ENCODE measurements around the gene HCST. TPM values are rescaled to one million over a fixed set of nuclear protein-coding genes. Genes with fewer than 3 reads are reported as not detected.
A peak's percentile ranks its signal among the peaks of the same experiment; 100 is the strongest.

HCST gene
- total RNA-seq, 1 donor from 2014 or later: not detected

- Mint-ChIP-seq H3K36me3 (ENCODE audit: low read depth) (peaks cover 9% of the 10 kb centered on the region), H3K27ac (ENCODE audit: unreplicated experiment) (no peak overlapping the region), H3K4me1 (peaks cover 34% of the 10 kb centered on the region), H3K9me3 (no peaks in the 10 kb centered on the region), H3K4me3 (no peak overlapping the region), H3K27me3 (ENCODE audit: low read depth) (no peaks in the 10 kb centered on the region)
- no peak for TF ChIP-seq CTCF (conservative IDR thresholded peaks at IDR 0.05)
- DNase-seq (ENCODE audit: low read depth, low spot score): no peak
These were observed 37.9 kb downstream of the HCST start for GRCh38 chr19:35940078-35940775.

- Mint-ChIP-seq H3K36me3 (ENCODE audit: low read depth) (peaks cover 9% of the 10 kb centered on the region), H3K4me1 (peaks cover 32% of the 10 kb centered on the region), H3K27me3 (ENCODE audit: low read depth) (no peaks in the 10 kb centered on the region), H3K4me3 (no peak overlapping the region), H3K27ac (ENCODE audit: unreplicated experiment) (no peak overlapping the region), H3K9me3 (no peaks in the 10 kb centered on the region)
- no peak for TF ChIP-seq CTCF (conservative IDR thresholded peaks at IDR 0.05)
- no peak for DNase-seq (ENCODE audit: low read depth, low spot score)
These were observed 38.5 kb downstream of the HCST start for GRCh38 chr19:35940839-35941238.

- Mint-ChIP-seq H3K4me3 (peak overlapping the region; percentile 12), H3K27me3 (ENCODE audit: low read depth) (no peaks in the 10 kb centered on the region), H3K9me3 (no peaks in the 10 kb centered on the region), H3K36me3 (ENCODE audit: low read depth) (peaks cover 9% of the 10 kb centered on the region), H3K27ac (ENCODE audit: unreplicated experiment) (no peak overlapping the region), H3K4me1 (peaks cover 24% of the 10 kb centered on the region)
- DNase-seq (ENCODE audit: low read depth, low spot score): no peak
- TF ChIP-seq CTCF (conservative IDR thresholded peaks at IDR 0.05): no peak
These were observed 39.9 kb downstream of the HCST start for GRCh38 chr19:35942235-35942634.

- no peak for TF ChIP-seq CTCF (conservative IDR thresholded peaks at IDR 0.05)
- no peak overlapping the region for H3K27ac Mint-ChIP-seq (ENCODE audit: unreplicated experiment)
- DNase-seq (ENCODE audit: low read depth, low spot score): no peak
- no peaks in the 10 kb centered on the region for H3K27me3 Mint-ChIP-seq (ENCODE audit: low read depth)
- H3K4me3 Mint-ChIP-seq: peak overlapping the region; percentile 35
- peaks cover 11% of the 10 kb centered on the region for H3K4me1 Mint-ChIP-seq
- no peaks in the 10 kb centered on the region for H3K9me3 Mint-ChIP-seq
- H3K36me3 Mint-ChIP-seq (ENCODE audit: low read depth): peaks cover 6% of the 10 kb centered on the region
These were observed 41.3 kb downstream of the HCST start for GRCh38 chr19:35943321-35944301.

- H3K27me3 Mint-ChIP-seq (ENCODE audit: low read depth): no peaks in the 10 kb centered on the region
- DNase-seq (ENCODE audit: low read depth, low spot score): no peak
- peaks cover 7% of the 10 kb centered on the region for H3K4me1 Mint-ChIP-seq
- no peaks in the 10 kb centered on the region for H3K9me3 Mint-ChIP-seq
- no peak for TF ChIP-seq CTCF (conservative IDR thresholded peaks at IDR 0.05)
- H3K4me3 Mint-ChIP-seq: no peak overlapping the region
- H3K36me3 Mint-ChIP-seq (ENCODE audit: low read depth): peaks cover 4% of the 10 kb centered on the region
- no peak overlapping the region for H3K27ac Mint-ChIP-seq (ENCODE audit: unreplicated experiment)
These were observed 42.2 kb downstream of the HCST start for GRCh38 chr19:35944556-35944955.

Data from neural crest cell (in vitro differentiated cells).